Sigmoid colon (tissue), 4 donors: ENCODE measurements around the gene KCNQ4.

ENCODE experiments used
- CTCF ChIP-seq, 4 experiments: fragments of 450-650 bp in 3 of 4; fragments of 200-600 bp in 1 of 4; IDR thresholded peaks; one replicate each; pipeline ENCODE4 v1.5.1; 2016 to 2019; ENCODE audit warnings: antibody characterized with exemption in 4 of 4, mild to moderate bottlenecking in 3 of 4, moderate library complexity in 2 of 4
- EP300 ChIP-seq, 4 donors: sonication (generic); formaldehyde crosslinking; IDR thresholded peaks; one replicate each; pipeline ENCODE4 v1.6.1; 2017; ENCODE audit warnings: antibody characterized with exemption in 4 of 4
- POLR2A ChIP-seq, 2 donors: fragments of 450-650 bp; IDR thresholded peaks; one replicate each; pipeline ENCODE4 v1.6.1; 2016; ENCODE audit warnings: antibody characterized with exemption in 2 of 2, mild to moderate bottlenecking in 2 of 2, moderate library complexity in 2 of 2
- POLR2AphosphoS5 ChIP-seq, 4 donors: sonication (generic); formaldehyde crosslinking; IDR thresholded peaks; one replicate each; pipeline ENCODE4 v1.6.1; 2017; ENCODE audit warnings: antibody characterized with exemption in 4 of 4

GRCh38 chr1:40842207-40842606 is 58.6 kb downstream of the KCNQ4 start:
- TF ChIP-seq POLR2AphosphoS5 (IDR thresholded peaks at IDR 0.05) = no peak
- TF ChIP-seq CTCF (IDR thresholded peaks at IDR 0.05) = no peak
- TF ChIP-seq POLR2A (IDR thresholded peaks at IDR 0.05) = no peak
- no peak for TF ChIP-seq EP300 (IDR thresholded peaks at IDR 0.05)
